HG03354 (cell line): Measurements from ENCODE around the gene MEAK7.

Source experiments
- ATAC-seq: cut with Tn5 transposase; IDR thresholded peaks from one replicate; pipeline ENCODE4 v1.9.1; 2021; ENCODE audit warnings: mild to moderate bottlenecking; ENCODE audit not compliant: unreplicated experiment, poor library complexity, severe bottlenecking

Gene MEAK7

GRCh38 chr16:84478172-84478947 is 26.1 kb downstream of the MEAK7 start:
- no peak for ATAC-seq

DNA sequence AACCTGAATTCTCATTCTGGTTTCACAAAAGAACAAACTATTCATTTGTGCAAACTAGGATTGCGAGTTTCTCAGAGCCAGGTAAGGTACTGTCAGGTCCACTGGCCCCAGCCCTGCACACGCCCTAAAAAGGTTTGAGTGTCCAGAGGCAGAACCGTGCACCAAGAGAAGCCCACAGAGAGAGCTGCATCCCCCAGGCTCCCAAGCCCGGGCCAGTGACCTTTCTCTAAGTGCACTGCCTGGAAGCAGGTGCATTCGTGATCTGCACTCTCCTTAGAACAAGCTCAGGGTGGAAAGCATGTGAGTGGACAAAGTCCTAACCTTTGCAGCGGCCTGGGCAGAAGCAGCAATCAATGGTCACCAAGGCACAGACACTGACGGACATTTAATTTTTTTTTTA is 26.8 kb downstream of the MEAK7 start:
- ATAC-seq: no peak

- ATAC-seq: no peak
Observed at GRCh38 chr16:84476401-84476800, 28.1 kb downstream of the MEAK7 start.

DNA sequence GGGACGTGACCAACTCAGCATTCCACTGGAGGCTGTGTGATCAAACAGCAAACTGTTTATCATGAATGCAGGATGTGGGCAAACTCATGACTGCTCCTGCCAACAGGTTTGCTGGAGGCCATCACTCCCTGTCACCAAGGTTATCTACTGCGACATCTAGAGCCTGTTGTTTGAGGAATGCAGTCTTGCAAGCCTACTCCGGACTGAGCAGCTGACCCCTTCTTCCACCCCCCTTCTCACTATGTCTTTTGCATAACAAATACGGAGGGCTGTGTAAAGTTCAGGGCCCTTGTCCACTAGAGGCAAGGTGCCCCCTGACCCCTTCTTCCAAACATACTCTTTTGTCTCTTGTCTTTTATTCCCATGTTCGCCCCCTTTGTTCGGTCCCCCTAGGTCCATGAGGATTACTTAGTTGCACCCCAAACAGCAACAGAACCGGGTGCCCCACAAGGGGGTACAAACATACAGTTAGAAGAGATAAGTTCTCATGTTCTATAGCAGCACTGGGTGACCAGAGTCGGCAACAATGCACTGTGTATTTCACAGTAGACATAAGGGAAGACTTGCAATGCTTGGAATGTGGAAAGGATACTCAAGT is 28.7 kb downstream of the MEAK7 start:
- ATAC-seq: no peak

DNA sequence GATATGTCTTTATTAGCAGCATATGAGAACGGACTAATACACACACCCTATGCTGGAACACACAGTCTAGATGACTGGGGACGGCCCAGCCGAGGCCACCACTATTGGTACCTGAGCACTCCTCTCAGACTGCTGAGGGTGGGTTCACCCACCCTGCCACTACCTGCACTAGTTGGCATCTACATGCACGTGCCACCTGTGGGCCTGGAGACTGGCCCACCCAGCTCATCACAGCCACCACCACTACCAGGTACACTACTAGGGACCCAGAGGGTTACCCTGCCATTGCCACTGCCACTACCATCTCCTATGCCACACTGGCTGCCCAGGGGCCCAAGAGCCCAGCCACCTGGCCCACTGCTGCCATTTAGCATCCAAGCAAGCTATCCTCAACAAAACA is 32.5 kb downstream of the MEAK7 start:
- ATAC-seq: no peak

DNA sequence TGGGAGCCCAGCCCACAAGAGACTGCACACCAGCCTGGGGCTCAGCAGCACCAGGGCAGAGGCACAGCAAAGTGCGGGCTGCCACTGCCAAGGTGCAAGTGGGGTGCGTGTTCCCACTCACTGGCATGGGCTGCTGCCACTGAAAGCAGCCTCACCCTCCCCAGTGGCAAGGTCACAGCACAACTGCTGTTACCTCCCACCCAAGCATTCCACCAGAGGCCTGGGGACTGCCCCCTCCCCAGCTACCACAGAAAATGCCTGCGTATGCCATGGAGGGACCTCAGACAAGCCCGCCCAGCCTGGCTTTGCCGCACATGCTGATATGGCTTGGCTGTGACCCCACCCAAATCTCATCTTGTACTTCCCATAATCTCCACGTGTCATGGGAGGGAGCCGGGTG is 33.1 kb downstream of the MEAK7 start:
- ATAC-seq: no peak

GRCh38 chr16:84467709-84468108 is 36.8 kb downstream of the MEAK7 start:
- ATAC-seq: no peak

DNA sequence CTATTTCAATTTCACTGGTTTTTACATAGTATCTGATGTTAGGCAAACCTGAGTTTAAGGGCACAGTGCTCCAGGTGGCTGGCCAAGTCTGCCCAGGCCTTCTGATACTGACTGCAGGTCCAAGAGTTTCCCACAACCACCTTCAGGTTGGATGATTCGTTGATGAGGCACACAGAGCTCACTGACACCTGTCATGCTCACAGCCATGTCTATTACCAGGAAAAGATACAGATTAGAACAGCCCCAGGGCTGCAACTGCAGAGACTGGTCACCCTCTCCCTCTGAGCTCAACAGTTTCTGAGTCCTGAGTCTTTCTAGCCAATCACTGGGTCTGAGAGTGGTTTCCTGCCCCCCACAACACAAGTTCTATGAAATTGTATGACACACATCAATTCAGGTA is 37.2 kb downstream of the MEAK7 start:
- no peak for ATAC-seq

DNA sequence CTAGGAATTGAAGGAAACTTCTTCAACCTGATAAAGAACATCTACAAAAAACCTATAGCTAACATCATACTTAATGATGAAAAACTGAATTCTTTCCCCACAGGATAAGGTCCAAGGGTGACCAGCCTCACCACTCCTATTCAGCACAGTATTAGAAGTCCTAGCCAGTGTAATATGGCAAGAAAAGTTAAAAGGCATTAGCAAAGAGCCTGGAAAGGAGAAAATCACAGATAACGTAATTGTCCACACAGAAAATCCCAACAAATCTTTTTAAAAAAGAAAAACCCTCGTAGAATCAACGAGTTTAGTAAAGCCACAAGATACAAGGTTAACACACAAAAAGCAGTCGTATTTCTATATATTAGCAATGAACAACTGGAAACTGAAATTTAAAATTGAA is 37.8 kb downstream of the MEAK7 start:
- ATAC-seq: no peak

GRCh38 chr16:84465154-84465553 is 39.3 kb downstream of the MEAK7 start:
- ATAC-seq: no peak

GRCh38 chr16:84464116-84464515 is 40.3 kb downstream of the MEAK7 start:
- ATAC-seq: no peak

GRCh38 chr16:84463221-84463620 is 41.2 kb downstream of the MEAK7 start:
- no peak for ATAC-seq

- ATAC-seq: no peak
Observed at GRCh38 chr16:84462296-84463210, 41.9 kb downstream of the MEAK7 start.

DNA sequence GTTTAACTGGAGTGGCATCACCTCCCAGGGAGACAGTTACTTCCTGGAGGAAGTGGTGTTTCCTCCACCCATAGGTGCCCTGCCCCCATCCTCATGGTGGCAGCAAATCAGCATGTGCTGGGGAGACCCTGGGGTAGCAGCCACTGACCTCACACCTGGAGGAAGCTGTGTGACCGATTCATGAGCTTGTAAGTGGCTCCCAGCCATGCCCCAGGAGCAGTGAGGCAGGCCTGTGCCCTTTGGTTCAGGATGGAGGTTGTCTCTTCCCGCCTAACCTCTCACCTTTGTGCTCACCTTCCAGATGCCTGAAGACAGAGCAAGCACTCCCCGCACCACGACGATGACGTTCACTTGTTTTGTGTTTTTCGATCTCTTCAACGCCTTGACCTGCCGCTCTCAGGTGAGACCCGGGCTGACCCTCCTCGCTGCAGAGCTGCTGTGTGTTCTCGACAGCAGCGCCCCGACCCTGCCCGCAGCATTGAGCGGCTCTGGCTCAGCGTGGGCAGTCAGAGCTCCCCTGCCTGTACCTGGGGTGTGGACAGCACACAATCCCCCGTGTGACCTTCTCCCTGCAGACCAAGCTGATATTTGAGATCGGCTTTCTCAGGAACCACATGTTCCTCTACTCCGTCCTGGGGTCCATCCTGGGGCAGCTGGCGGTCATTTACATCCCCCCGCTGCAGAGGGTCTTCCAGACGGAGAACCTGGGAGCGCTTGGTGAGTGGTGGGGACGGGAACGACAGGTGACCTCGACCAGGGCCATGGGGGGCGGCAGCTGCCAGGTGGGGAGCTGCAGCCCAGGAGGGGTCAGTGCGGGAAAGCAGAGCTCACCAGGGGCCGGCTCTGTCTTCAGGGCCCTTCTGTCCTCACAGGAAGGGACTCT is 42.8 kb downstream of the MEAK7 start:
- no peak for ATAC-seq

GRCh38 chr16:84461029-84461412 is 43.4 kb downstream of the MEAK7 start:
- ATAC-seq: no peak

DNA sequence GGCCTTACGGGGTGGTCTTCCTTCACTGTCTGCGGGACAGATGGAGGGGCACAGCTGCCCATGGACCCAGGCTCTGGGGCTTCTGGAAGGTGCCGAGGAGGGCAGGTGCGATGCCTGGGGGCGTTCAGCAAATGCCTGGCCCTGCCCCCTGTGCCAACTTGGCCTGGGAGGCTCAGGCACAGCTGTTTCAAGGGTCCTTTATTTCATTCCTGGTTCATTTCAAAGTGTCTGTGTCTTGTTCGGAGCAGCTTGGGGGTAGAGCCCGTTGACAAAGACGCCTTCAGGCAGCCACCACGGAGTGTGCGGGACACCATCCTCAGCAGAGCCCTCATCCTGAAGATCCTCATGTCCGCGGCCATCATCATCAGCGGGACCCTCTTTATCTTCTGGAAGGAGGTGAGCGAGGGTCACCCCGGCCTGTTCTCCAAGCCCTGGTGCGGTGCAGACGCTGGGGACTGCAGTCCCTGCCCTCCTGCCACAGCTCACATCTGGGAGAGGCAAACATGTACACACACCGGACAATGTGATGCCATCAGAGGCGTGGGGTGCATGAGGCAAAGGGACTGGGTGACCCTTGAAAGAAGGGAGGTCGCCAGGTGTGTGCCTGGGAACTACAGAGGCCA is 43.9 kb downstream of the MEAK7 start:
- no peak for ATAC-seq

DNA sequence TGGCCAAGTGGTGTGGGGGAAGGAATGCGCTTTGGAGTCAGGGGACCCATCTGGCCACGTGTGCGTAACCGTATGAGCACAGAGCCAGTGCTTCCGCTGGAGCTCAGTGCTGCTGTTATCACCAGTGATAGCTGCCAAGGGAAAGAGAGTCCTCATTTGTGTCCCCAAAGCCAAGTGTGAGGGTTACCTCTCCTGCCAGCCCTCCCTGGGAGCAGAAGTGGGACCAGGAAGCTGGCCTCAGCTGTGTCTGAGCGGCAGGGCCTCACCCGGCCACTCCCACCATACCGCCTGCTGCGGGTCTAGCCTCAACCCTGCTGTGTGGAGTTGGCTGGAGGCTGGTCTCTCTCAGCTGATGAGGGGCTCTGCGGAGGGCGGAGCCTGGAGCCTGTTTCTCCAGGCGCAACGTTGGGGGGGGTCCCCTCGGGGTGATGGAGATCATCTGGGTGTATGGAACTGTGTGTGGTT is 44.5 kb downstream of the MEAK7 start:
- ATAC-seq: no peak

DNA sequence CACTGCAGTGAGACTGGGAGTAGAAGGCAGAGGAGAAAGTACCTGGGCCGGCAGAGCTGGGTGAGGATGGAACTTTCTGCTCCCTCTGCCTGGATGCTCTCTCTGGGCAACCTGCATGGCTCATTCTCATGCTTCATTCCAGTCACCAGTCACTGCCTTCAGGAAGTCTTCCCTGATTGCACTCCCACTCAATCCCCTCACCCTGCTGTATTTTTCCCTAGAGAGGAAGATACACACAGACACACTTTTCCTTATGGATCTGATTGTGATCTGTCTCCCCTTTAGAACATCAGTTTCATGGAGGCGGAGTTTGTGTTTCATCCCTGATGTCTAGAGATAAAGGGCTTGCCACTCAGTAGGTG is 44.9 kb downstream of the MEAK7 start:
- ATAC-seq: no peak
